ENCODE data around the gene TPCN2. TPM values are rescaled to one million over a fixed set of nuclear protein-coding genes. Genes with fewer than 3 reads are reported as not detected.

TPCN2 gene
- total RNA-seq, 1 experiment from 2014 or later = 28.9 TPM

DNA sequence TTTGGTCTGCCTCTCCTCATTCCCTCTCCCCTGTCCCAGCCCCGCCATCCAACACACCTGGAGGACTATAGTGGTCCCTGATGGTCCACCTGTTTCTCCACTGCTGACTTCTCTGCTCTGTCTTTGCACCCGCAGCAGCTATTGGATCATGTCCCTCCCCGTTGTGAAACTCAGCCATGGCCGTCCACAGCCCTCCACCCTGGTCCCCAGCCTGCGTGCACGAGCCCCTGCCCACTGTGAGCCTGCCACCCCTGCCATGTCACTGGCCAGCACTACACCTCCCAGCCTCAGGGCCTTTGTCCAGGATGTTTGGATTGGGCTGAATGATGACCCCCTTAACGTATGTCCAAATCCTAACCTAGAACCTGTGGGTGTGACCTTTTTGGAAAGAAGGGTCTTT is 59.3 kb downstream of the TPCN2 start:
- POLR2A ChIA-PET (ENCODE audit: low non-redundant PET) = no interaction called here

DNA sequence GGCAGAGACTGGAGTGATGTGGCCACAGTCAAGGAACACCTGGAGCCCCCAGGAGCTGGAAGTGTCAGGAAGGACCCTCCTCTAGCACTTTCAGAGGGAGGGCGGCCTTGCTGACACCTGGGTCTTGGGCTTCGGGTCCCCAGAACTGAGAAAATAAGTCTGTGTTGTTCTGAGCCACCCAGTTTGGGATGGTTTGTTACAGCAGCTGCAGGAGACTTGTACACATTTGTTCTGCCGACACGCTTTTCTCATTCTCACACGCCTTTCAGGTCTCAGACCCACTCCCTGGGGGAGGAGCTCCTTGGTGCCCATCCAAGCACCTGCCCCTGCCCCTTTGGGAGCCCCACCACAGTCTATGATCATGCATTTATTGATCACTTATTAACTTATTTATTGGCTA is 59.8 kb downstream of the TPCN2 start:
- TF ChIP-seq, protein P1, sequence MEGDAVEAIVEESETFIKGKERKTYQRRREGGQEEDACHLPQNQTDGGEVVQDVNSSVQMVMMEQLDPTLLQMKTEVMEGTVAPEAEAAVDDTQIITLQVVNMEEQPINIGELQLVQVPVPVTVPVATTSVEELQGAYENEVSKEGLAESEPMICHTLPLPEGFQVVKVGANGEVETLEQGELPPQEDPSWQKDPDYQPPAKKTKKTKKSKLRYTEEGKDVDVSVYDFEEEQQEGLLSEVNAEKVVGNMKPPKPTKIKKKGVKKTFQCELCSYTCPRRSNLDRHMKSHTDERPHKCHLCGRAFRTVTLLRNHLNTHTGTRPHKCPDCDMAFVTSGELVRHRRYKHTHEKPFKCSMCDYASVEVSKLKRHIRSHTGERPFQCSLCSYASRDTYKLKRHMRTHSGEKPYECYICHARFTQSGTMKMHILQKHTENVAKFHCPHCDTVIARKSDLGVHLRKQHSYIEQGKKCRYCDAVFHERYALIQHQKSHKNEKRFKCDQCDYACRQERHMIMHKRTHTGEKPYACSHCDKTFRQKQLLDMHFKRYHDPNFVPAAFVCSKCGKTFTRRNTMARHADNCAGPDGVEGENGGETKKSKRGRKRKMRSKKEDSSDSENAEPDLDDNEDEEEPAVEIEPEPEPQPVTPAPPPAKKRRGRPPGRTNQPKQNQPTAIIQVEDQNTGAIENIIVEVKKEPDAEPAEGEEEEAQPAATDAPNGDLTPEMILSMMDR (conservative IDR thresholded peaks at IDR 0.05; ENCODE audit: low read depth, low read length) = no peak
- no peak for TF ChIP-seq EZH2 (IDR thresholded peaks at IDR 0.05; ENCODE audit: borderline replicate concordance, low read depth, low read length, poor library complexity, severe bottlenecking)
- POLR2A ChIA-PET (ENCODE audit: low non-redundant PET) = no interaction called here
- H3K27ac ChIP-seq (ENCODE audit: low read depth, low read length, poor library complexity, severe bottlenecking) = no peak overlapping the region
- H3K4me1 ChIP-seq (ENCODE audit: insufficient read depth, low read length, poor library complexity, severe bottlenecking) = peaks cover 6% of the 10 kb centered on the region
- no peak for DNase-seq (ENCODE audit: low spot score)
- no TSS peak for BruUV-seq (replicated peaks)
- no peaks in the 10 kb centered on the region for H3K9me3 ChIP-seq (ENCODE audit: low read depth, low read length, poor library complexity, severe bottlenecking)
- H3K27me3 ChIP-seq (replicated peaks; ENCODE audit: insufficient read depth, low read depth, low read length, poor library complexity) = no peaks in the 10 kb centered on the region
- H3K4me3 ChIP-seq (ENCODE audit: low read depth, low read length, poor library complexity, severe bottlenecking) = no peak overlapping the region
- intact Hi-C loops (cut with micrococcal nuclease; ENCODE audit: unreplicated experiment) = loop anchor here (10.0 kb wide), 1 partner anchor 246 kb away; no protein-coding TSS in a partner anchor
- CTCF ChIA-PET = no interaction called here
- no peaks in the 10 kb centered on the region for H3K36me3 ChIP-seq (ENCODE audit: insufficient read depth, low read length, poor library complexity, severe bottlenecking)

More for the DNA sequence above, 59.3 kb downstream of the TPCN2 start:
- CTCF ChIA-PET = no interaction called here
- no peak for TF ChIP-seq EZH2 (IDR thresholded peaks at IDR 0.05; ENCODE audit: borderline replicate concordance, low read depth, low read length, poor library complexity, severe bottlenecking)
- TF ChIP-seq, protein P1 (conservative IDR thresholded peaks at IDR 0.05; ENCODE audit: low read depth, low read length) = no peak
- intact Hi-C loops (cut with micrococcal nuclease; ENCODE audit: unreplicated experiment) = loop anchor here (10.0 kb wide), 1 partner anchor 247 kb away; no protein-coding TSS in a partner anchor
- H3K27ac ChIP-seq (ENCODE audit: low read depth, low read length, poor library complexity, severe bottlenecking) = no peak overlapping the region
- no peak overlapping the region for H3K4me3 ChIP-seq (ENCODE audit: low read depth, low read length, poor library complexity, severe bottlenecking)
- no peaks in the 10 kb centered on the region for H3K27me3 ChIP-seq (replicated peaks; ENCODE audit: insufficient read depth, low read depth, low read length, poor library complexity)
- no TSS peak for BruUV-seq (replicated peaks)
- H3K36me3 ChIP-seq (ENCODE audit: insufficient read depth, low read length, poor library complexity, severe bottlenecking) = no peaks in the 10 kb centered on the region
- no peaks in the 10 kb centered on the region for H3K9me3 ChIP-seq (ENCODE audit: low read depth, low read length, poor library complexity, severe bottlenecking)
- peaks cover 12% of the 10 kb centered on the region for H3K4me1 ChIP-seq (ENCODE audit: insufficient read depth, low read length, poor library complexity, severe bottlenecking)
- no peak for DNase-seq (ENCODE audit: low spot score)

DNA sequence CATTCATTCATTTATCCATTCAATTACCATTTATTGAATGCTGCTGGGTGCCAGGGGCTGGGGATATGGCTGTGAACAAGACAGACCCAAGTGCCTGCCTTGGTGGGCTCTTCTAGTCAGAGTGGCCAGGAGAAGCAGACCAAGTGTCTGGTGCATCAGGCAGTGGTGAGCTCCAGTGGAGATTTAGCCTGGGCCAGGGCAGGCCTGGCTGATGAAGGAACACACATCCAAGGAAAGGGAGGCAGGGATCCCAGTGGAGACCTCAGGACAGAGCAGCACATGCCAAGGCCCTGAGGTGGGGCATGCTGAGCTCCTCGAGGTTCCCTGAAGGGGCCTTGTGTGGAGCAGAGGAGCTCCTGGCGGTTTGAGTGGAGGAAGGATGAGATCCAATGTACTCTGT is 60.4 kb downstream of the TPCN2 start:
- no TSS peak for BruUV-seq (replicated peaks)
- H3K4me1 ChIP-seq (ENCODE audit: insufficient read depth, low read length, poor library complexity, severe bottlenecking) = peaks cover 6% of the 10 kb centered on the region
- H3K9me3 ChIP-seq (ENCODE audit: low read depth, low read length, poor library complexity, severe bottlenecking) = no peaks in the 10 kb centered on the region
- H3K36me3 ChIP-seq (ENCODE audit: insufficient read depth, low read length, poor library complexity, severe bottlenecking) = no peaks in the 10 kb centered on the region
- POLR2A ChIA-PET (ENCODE audit: low non-redundant PET) = no interaction called here
- TF ChIP-seq, protein P1 (conservative IDR thresholded peaks at IDR 0.05; ENCODE audit: low read depth, low read length) = no peak
- no peak for TF ChIP-seq EZH2 (IDR thresholded peaks at IDR 0.05; ENCODE audit: borderline replicate concordance, low read depth, low read length, poor library complexity, severe bottlenecking)
- no peak overlapping the region for H3K27ac ChIP-seq (ENCODE audit: low read depth, low read length, poor library complexity, severe bottlenecking)
- no peaks in the 10 kb centered on the region for H3K27me3 ChIP-seq (replicated peaks; ENCODE audit: insufficient read depth, low read depth, low read length, poor library complexity)
- no peak overlapping the region for H3K4me3 ChIP-seq (ENCODE audit: low read depth, low read length, poor library complexity, severe bottlenecking)
- no peak for DNase-seq (ENCODE audit: low spot score)
- intact Hi-C loops (cut with micrococcal nuclease; ENCODE audit: unreplicated experiment) = loop anchor here (10.0 kb wide), 1 partner anchor 246 kb away; no protein-coding TSS in a partner anchor
- CTCF ChIA-PET = no interaction called here

Measured in A673 (cell line).